Caco-2 (cell line): ENCODE results near the gene SHROOM3. TPM values are rescaled to one million over a fixed set of nuclear protein-coding genes. Genes with fewer than 3 reads are reported as not detected.

ENCODE experiments used
- BruUV-seq: library from RNA; stranded (reverse); fragments of 400-500 nt; replicated peaks from 2 replicates; lab custom pipeline; 2021; lab: Mats Ljungman, UMichigan
- CTCF ChIA-PET: fragments of 300-600 bp; sonication (Branson Sonifier 250); formaldehyde crosslinking; loops from one replicate; lab custom pipeline; 2022; ENCODE audit warnings: antibody characterized with exemption; lab: Charles Lee
- POLR2A ChIA-PET: fragments of 300-600 bp; sonication (Branson Sonifier 250); formaldehyde crosslinking; loops from one replicate; lab custom pipeline; 2022; ENCODE audit warnings: antibody characterized with exemption; lab: Charles Lee
- DNase-seq, 2 experiments: peaks; one replicate each; pipeline versions ENCODE4 v3.0.0 to v3.0.0-alpha.2; 2020 to 2022
- H3K27me3 ChIP-seq: replicated peaks from 2 replicates; pipeline ENCODE4 v1.6.0; 2011; ENCODE audit warnings: low read length; ENCODE audit not compliant: control insufficient read depth, insufficient read depth
- H3K36me3 ChIP-seq: 2 replicates; pipeline ENCODE4 v1.5.1; 2011; ENCODE audit warnings: low read length; ENCODE audit not compliant: control insufficient read depth, insufficient read depth
- H3K4me1 ChIP-seq: fragments of 250-450 bp; sonication (Bioruptor Pico); 2 replicates; pipeline ENCODE4 v1.5.1; 2020; ENCODE audit warnings: mild to moderate bottlenecking
- H3K4me3 ChIP-seq: 2 replicates; pipeline ENCODE4 v1.5.1; 2011; ENCODE audit warnings: low read depth, mild to moderate bottlenecking, control low read depth, low read length
- H3K9me3 ChIP-seq: fragments of 250-450 bp; sonication (Bioruptor Pico); 2 replicates; pipeline ENCODE4 v1.5.1; 2020; ENCODE audit warnings: mild to moderate bottlenecking, moderate library complexity
- H3K27ac Mint-ChIP-seq: one replicate; pipeline ENCODE4 v1.8.0; 2022; ENCODE audit warnings: mixed read lengths; ENCODE audit not compliant: unreplicated experiment
- H3K27me3 Mint-ChIP-seq: one replicate; pipeline ENCODE4 v1.8.0; 2022; ENCODE audit warnings: mixed read lengths; ENCODE audit not compliant: insufficient read depth, unreplicated experiment
- H3K36me3 Mint-ChIP-seq: one replicate; pipeline ENCODE4 v1.8.0; 2022; ENCODE audit warnings: mild to moderate bottlenecking, mixed read lengths; ENCODE audit not compliant: insufficient read depth, unreplicated experiment
- H3K4me1 Mint-ChIP-seq: one replicate; pipeline ENCODE4 v1.8.0; 2022; ENCODE audit warnings: low read depth, mixed read lengths; ENCODE audit not compliant: unreplicated experiment
- H3K4me3 Mint-ChIP-seq: one replicate; pipeline ENCODE4 v1.8.0; 2022; ENCODE audit warnings: mild to moderate bottlenecking, moderate library complexity, mixed read lengths; ENCODE audit not compliant: unreplicated experiment
- H3K9me3 Mint-ChIP-seq: one replicate; pipeline ENCODE4 v1.8.0; 2022; ENCODE audit warnings: mixed read lengths; ENCODE audit not compliant: unreplicated experiment
- CTCF ChIP-seq, 2 experiments: fragments of 200-600 bp in 1 of 2; IDR thresholded peaks; 1 replicate in 1 of 2; 2 replicates in 1 of 2; pipeline versions ENCODE4 v1.5.1 to v1.8.0; 2011 to 2022; ENCODE audit warnings: antibody characterized with exemption in 1 of 2, control low read depth in 1 of 2, inconsistent platforms in 1 of 2, low read depth in 1 of 2, low read length in 1 of 2, mild to moderate bottlenecking in 1 of 2, moderate library complexity in 1 of 2; ENCODE audit not compliant: insufficient read depth in 1 of 2, severe bottlenecking in 1 of 2, unreplicated experiment in 1 of 2
- intact Hi-C: fragments of 100-400 bp; cut with micrococcal nuclease; formaldehyde crosslinking; loops from one replicate; pipeline ENCODE4 v1.10.0; 2022; ENCODE audit not compliant: unreplicated experiment
- total RNA-seq: library from RNA; stranded (reverse); gene quantifications from 2 replicates; pipeline ENCODE4 v1.2.3, GENCODE V29; 2022

SHROOM3 gene
- total RNA-seq, 1 experiment from 2014 or later, result 16.3 TPM

GRCh38 chr4:76795243-76795642, 360.2 kb downstream of the SHROOM3 start:
- no peak overlapping the region for H3K4me3 ChIP-seq
- intact Hi-C loops, result no loop called here
- POLR2A ChIA-PET, result no interaction called here
- no peak for TF ChIP-seq CTCF (IDR thresholded peaks at IDR 0.05; ENCODE audit: insufficient read depth in 1 of 2, low read depth in 1 of 2, low read length in 1 of 2, severe bottlenecking in 1 of 2, unreplicated experiment in 1 of 2)
- no peak for DNase-seq
- BruUV-seq, result no TSS peak
- no peaks in the 10 kb centered on the region for H3K36me3 ChIP-seq
- H3K27ac Mint-ChIP-seq, result no peak overlapping the region
- H3K9me3 ChIP-seq, result no peaks in the 10 kb centered on the region
- H3K4me3 Mint-ChIP-seq, result no peak overlapping the region
- peaks cover 8% of the 10 kb centered on the region for H3K4me1 Mint-ChIP-seq
- H3K27me3 Mint-ChIP-seq, result no peaks in the 10 kb centered on the region
- H3K36me3 Mint-ChIP-seq, result no peaks in the 10 kb centered on the region
- H3K4me1 ChIP-seq, result peaks cover 5% of the 10 kb centered on the region; the same call in 1 of the 2 replicates
- peaks cover 19% of the 10 kb centered on the region for H3K9me3 Mint-ChIP-seq
- CTCF ChIA-PET, result no interaction called here
- H3K27me3 ChIP-seq, result no peaks in the 10 kb centered on the region

GRCh38 chr4:76799140-76799539, 364.1 kb downstream of the SHROOM3 start:
- no peaks in the 10 kb centered on the region for H3K27me3 Mint-ChIP-seq
- Histone ChIP-seq H3K4me1 (peaks cover 21% of the 10 kb centered on the region), H3K27me3 (no peaks in the 10 kb centered on the region), H3K4me3 (no peak overlapping the region), H3K36me3 (no peaks in the 10 kb centered on the region), H3K9me3 (no peaks in the 10 kb centered on the region)
- no peak overlapping the region for H3K4me3 Mint-ChIP-seq
- H3K27ac Mint-ChIP-seq, result no peak overlapping the region
- CTCF ChIA-PET, result no interaction called here
- H3K36me3 Mint-ChIP-seq, result no peaks in the 10 kb centered on the region
- no peak for TF ChIP-seq CTCF (IDR thresholded peaks at IDR 0.05; ENCODE audit: insufficient read depth in 1 of 2, low read depth in 1 of 2, low read length in 1 of 2, severe bottlenecking in 1 of 2, unreplicated experiment in 1 of 2)
- no peak for DNase-seq
- no TSS peak for BruUV-seq
- peaks cover 20% of the 10 kb centered on the region for H3K9me3 Mint-ChIP-seq
- POLR2A ChIA-PET, result no interaction called here
- H3K4me1 Mint-ChIP-seq, result peaks cover 21% of the 10 kb centered on the region
- intact Hi-C loops, result no loop called here

- peaks cover 20% of the 10 kb centered on the region for H3K9me3 Mint-ChIP-seq
- no peak overlapping the region for H3K4me3 Mint-ChIP-seq
- ChIA-PET POLR2A (no interaction called here), CTCF (no interaction called here)
- intact Hi-C loops, result no loop called here
- H3K4me1 Mint-ChIP-seq, result peaks cover 20% of the 10 kb centered on the region
- no peak for DNase-seq
- peaks cover 21% of the 10 kb centered on the region for H3K4me1 ChIP-seq
- H3K27me3 Mint-ChIP-seq, result no peaks in the 10 kb centered on the region
- no TSS peak for BruUV-seq
- TF ChIP-seq CTCF (IDR thresholded peaks at IDR 0.05; ENCODE audit: insufficient read depth in 1 of 2, low read depth in 1 of 2, low read length in 1 of 2, severe bottlenecking in 1 of 2, unreplicated experiment in 1 of 2), result no peak
- H3K27me3 ChIP-seq, result no peaks in the 10 kb centered on the region
- no peaks in the 10 kb centered on the region for H3K36me3 ChIP-seq
- no peaks in the 10 kb centered on the region for H3K36me3 Mint-ChIP-seq
- no peaks in the 10 kb centered on the region for H3K9me3 ChIP-seq
- H3K27ac Mint-ChIP-seq, result peak overlapping the region; percentile 46
- H3K4me3 ChIP-seq, result no peak overlapping the region
Observed at GRCh38 chr4:76799718-76800117, 364.7 kb downstream of the SHROOM3 start.
